GM12873 (cell line): ENCODE measurements around the gene SH2D1B.

Experiments
- CTCF ChIP-seq: IDR thresholded peaks from 2 replicates; pipeline ENCODE4 v1.5.1; 2012; ENCODE audit warnings: low read depth, mild to moderate bottlenecking, moderate library complexity, low read length, control low read depth; ENCODE audit not compliant: insufficient read depth; ENCODE audit errors: missing control alignments

The SH2D1B gene

GRCh38 chr1:162387226-162388082 lies 24.5 kb downstream of the SH2D1B start:
- no peak for TF ChIP-seq CTCF

- TF ChIP-seq CTCF: no peak
These were observed 25.4 kb downstream of the SH2D1B start for GRCh38 chr1:162386292-162387225.

GRCh38 chr1:162385702-162386101 lies 26.2 kb downstream of the SH2D1B start:
- no peak for TF ChIP-seq CTCF

GRCh38 chr1:162385280-162385623 lies 26.7 kb downstream of the SH2D1B start:
- TF ChIP-seq CTCF: no peak

- TF ChIP-seq CTCF: no peak
These were observed 27.2 kb downstream of the SH2D1B start for GRCh38 chr1:162384601-162385279.

GRCh38 chr1:162384116-162384515 lies 27.8 kb downstream of the SH2D1B start:
- TF ChIP-seq CTCF: no peak
